Esophagus muscularis mucosa (tissue), 4 donors: ENCODE measurements around the gene HOXB8. TPM values are rescaled to one million over a fixed set of nuclear protein-coding genes. Genes with fewer than 3 reads are reported as not detected.

Experiments
- DNase-seq: peaks from one replicate; pipeline ENCODE4 v3.0.0-alpha.2; 2017; ENCODE audit errors: extremely low spot score
- H3K27ac ChIP-seq, 4 donors: fragments of 200-600 bp; sonication (generic); replicated peaks in 1 of 4; 1 replicate in 3 of 4; 2 replicates in 1 of 4; pipeline ENCODE4 v1.5.1; 2016 to 2019; ENCODE audit warnings: mild to moderate bottlenecking in 1 of 4
- H3K27me3 ChIP-seq, 4 donors: fragments of 200-600 bp; sonication (generic); one replicate each; pipeline versions ENCODE4 v1.5.1 to v1.6.0; 2016 to 2019
- H3K36me3 ChIP-seq, 4 donors: fragments of 200-600 bp; sonication (generic); one replicate each; pipeline ENCODE4 v1.5.1; 2016 to 2019
- H3K4me1 ChIP-seq, 4 donors: fragments of 200-600 bp; sonication (generic); one replicate each; pipeline ENCODE4 v1.5.1; 2016 to 2019
- H3K4me3 ChIP-seq, 4 donors: fragments of 200-600 bp; sonication (generic); 1 replicate in 2 of 4; 2 replicates in 2 of 4; pipeline ENCODE4 v1.5.1; 2016 to 2019; ENCODE audit warnings: mild to moderate bottlenecking in 4 of 4, moderate library complexity in 1 of 4
- H3K9me3 ChIP-seq, 4 donors: fragments of 200-600 bp; sonication (generic); 1 replicate in 3 of 4; 2 replicates in 1 of 4; pipeline ENCODE4 v1.5.1; 2016 to 2019
- EP300 ChIP-seq: sonication (generic); formaldehyde crosslinking; IDR thresholded peaks from one replicate; pipeline ENCODE4 v1.6.1; 2017; ENCODE audit warnings: antibody characterized with exemption
- POLR2A ChIP-seq: fragments of 450-650 bp; IDR thresholded peaks from one replicate; pipeline ENCODE4 v1.6.1; 2017; ENCODE audit warnings: antibody characterized with exemption, moderate library complexity, mild to moderate bottlenecking, low read depth
- POLR2AphosphoS5 ChIP-seq, 2 donors: sonication (generic); formaldehyde crosslinking; IDR thresholded peaks; one replicate each; pipeline ENCODE4 v1.6.1; 2017; ENCODE audit warnings: antibody characterized with exemption in 2 of 2
- WGBS: methylation state at CpG from one replicate; pipeline ENCODE4 v1.1.5; 2018; 5-methylcytosine and 5-hydroxymethylcytosine counted together
- intact Hi-C: fragments of 100-400 bp; cut with DNase I; formaldehyde crosslinking; loops from one replicate; pipeline ENCODE4 v1.15.1; 2023
- total RNA-seq, 4 donors: library from RNA; depleted of rRNA; stranded (reverse); fragments of >200 nt; gene quantifications; one replicate each; pipeline versions ENCODE4 v1.1.0 to v1.2.1, GENCODE V29; 2016
- TF ChIP-seq, protein P1 (sequence below), 3 experiments: fragments of 200-600 bp in 2 of 3; fragments of 450-650 bp in 1 of 3; sonication (generic) in 2 of 3; IDR thresholded peaks; one replicate each; pipeline ENCODE4 v1.5.1; 2017 to 2019; ENCODE audit warnings: antibody characterized with exemption in 3 of 3, mild to moderate bottlenecking in 2 of 3, moderate library complexity in 1 of 3

The HOXB8 gene
- total RNA-seq, 4 donors from 2014 or later = not detected

DNA sequence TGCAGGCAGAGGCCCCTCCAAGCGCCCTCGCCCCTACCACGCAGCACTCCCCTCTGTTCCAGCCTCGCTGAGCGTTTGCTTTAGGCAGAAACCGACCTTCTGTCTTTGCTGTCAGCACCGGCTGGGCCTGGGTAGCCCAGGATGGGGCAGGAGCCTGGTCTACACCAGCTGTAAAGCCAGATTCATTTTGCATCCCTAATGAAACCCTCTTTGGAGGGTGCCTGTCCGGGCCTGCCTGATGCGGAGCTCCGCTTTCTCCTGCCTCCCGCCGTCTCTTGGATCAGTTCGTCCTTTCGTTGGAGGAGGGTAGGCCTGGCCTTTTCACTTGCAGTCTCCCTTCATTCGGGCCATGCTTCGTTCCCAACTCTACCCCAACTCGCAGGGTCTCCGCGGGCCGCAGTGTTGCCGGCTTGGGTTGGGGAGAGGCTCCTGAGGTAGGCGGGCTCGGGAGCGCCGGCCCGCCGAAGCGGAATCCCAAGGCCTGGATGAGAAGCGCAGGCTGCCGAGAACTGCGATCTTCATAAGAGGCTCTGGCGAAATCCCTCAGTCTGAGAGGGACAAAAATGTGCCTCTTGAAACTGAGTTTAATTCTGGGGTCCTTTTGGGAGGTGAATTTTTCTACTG, 4.8 kb upstream of the HOXB8 start:
- no peak overlapping the region for H3K27ac ChIP-seq
- intact Hi-C loops = loop anchor here (5.0 kb wide), 1 partner anchor 283 kb away; no protein-coding TSS in a partner anchor
- no peaks in the 10 kb centered on the region for H3K9me3 ChIP-seq
- H3K4me3 ChIP-seq = no peak overlapping the region
- peaks cover 8 to 29% (median 20%) of the 10 kb centered on the region in 4 donors for H3K4me1 ChIP-seq
- H3K27me3 ChIP-seq = peaks cover 11 to 100% (median 97%) of the 10 kb centered on the region in 4 donors
- WGBS = 38% methylated on average over 30 of the region's 32 CpGs
- TF ChIP-seq EP300 (no peak), POLR2AphosphoS5 (IDR thresholded peaks at IDR 0.05) (no peak), POLR2A (no peak)
- TF ChIP-seq, protein P1, sequence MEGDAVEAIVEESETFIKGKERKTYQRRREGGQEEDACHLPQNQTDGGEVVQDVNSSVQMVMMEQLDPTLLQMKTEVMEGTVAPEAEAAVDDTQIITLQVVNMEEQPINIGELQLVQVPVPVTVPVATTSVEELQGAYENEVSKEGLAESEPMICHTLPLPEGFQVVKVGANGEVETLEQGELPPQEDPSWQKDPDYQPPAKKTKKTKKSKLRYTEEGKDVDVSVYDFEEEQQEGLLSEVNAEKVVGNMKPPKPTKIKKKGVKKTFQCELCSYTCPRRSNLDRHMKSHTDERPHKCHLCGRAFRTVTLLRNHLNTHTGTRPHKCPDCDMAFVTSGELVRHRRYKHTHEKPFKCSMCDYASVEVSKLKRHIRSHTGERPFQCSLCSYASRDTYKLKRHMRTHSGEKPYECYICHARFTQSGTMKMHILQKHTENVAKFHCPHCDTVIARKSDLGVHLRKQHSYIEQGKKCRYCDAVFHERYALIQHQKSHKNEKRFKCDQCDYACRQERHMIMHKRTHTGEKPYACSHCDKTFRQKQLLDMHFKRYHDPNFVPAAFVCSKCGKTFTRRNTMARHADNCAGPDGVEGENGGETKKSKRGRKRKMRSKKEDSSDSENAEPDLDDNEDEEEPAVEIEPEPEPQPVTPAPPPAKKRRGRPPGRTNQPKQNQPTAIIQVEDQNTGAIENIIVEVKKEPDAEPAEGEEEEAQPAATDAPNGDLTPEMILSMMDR (IDR thresholded peaks at IDR 0.05) = no peak
- H3K36me3 ChIP-seq = no peaks in the 10 kb centered on the region
- DNase-seq = no peak

DNA sequence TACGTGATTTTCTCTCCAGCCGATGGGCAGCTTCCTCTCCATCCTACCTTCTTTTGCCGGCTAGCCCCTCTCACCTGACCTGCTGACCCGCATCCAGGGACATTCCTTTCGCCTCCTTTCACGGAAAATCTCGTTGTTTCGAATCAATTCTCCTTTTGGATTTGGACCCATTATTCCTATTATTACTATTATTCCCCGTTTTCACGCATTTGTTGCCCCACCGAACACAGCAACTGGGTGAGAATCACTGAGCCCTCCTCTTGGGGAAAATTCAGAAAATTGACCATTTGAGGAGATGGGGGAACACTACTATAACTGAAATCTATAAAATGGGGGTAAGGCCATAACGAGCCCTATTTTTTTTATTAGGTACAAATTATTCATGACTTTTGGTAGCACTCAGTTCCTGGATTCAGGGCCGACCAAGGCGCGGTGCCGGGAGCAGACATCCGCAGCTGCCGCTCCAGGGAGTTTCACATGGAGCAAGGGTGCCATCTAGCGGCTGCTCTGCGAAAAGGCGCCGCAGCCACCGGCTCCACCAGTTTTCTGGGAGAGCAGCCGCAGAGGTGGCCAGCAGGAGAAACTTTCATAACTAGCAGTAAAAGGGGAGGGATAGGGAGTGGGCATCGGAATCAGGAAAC, 3.3 kb upstream of the HOXB8 start:
- 6% methylated on average over 21 of the region's 25 CpGs for WGBS
- H3K4me3 ChIP-seq = no peak overlapping the region
- H3K36me3 ChIP-seq = no peaks in the 10 kb centered on the region
- peaks cover 19 to 100% (median 98%) of the 10 kb centered on the region in 4 donors for H3K27me3 ChIP-seq
- peaks cover 14 to 39% (median 31%) of the 10 kb centered on the region in 4 donors for H3K4me1 ChIP-seq
- intact Hi-C loops = loop anchor here (5.0 kb wide), 1 partner anchor 281 kb away; no protein-coding TSS in a partner anchor
- H3K27ac ChIP-seq = no peak overlapping the region
- no peaks in the 10 kb centered on the region for H3K9me3 ChIP-seq
- DNase-seq = peak; percentile 96
- TF ChIP-seq EP300 = no peak
- TF ChIP-seq, protein P1 (IDR thresholded peaks at IDR 0.05) = peak in 2 of 3 experiments; percentile 92 to 97
- TF ChIP-seq POLR2AphosphoS5 (IDR thresholded peaks at IDR 0.05) = peak in 1 of 2 donors; percentile 74
- no peak for TF ChIP-seq POLR2A

DNA sequence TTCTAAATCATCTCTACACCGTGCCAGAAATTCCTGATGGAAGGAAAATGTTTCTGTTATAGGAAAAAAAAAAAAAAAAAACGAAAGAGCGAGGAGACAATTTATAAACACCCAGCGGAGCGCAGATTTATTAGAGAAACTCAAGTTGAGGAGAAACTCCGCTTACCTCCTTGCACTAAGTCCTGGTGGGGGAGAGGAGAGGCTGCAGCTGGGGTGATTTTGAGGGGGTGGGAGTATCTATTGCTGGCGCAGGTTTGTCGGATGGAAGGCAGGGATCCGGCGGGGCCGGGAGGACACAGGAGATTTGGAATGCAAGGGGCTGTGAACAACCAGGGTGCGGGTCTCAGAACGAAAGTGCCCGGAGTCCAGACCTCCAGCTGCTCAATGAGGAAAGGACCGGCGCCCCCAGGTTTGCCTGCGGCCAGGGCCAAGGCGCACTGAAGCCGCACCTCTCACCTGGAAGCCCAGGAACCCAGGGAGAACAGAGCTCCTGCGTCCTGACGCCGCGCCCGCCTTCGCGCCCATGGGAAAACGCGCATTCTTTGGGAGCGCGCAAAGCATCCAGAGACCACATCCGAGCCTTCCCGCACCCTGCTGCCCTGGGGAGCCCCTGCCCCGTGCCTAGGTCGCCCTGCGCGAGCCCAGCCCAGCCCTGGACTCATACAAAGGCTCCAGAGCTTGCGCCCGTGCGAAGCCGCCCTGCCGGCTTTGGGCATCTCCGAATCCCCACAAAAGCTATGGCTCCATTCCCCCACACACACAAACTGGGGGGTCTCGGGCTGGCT, 2.6 kb upstream of the HOXB8 start:
- DNase-seq = no peak
- H3K27me3 ChIP-seq = peaks cover 19 to 100% (median 96%) of the 10 kb centered on the region in 4 donors

GRCh38 chr17:48616717-48617470, 1.8 kb upstream of the HOXB8 start:
- Histone ChIP-seq H3K9me3 (no peaks in the 10 kb centered on the region), H3K4me3 (no peak overlapping the region), H3K27me3 (peaks cover 23 to 100% (median 96%) of the 10 kb centered on the region in 4 donors), H3K36me3 (no peaks in the 10 kb centered on the region), H3K4me1 (peaks cover 29 to 54% (median 46%) of the 10 kb centered on the region in 4 donors), H3K27ac (no peak overlapping the region)
- TF ChIP-seq, protein P1 (IDR thresholded peaks at IDR 0.05) = no peak
- TF ChIP-seq POLR2AphosphoS5 (IDR thresholded peaks at IDR 0.05) = no peak
- TF ChIP-seq POLR2A = no peak
- no peak for TF ChIP-seq EP300
- WGBS = 18% methylated on average over 15 of the region's 15 CpGs
- DNase-seq = no peak
- intact Hi-C loops = loop anchor here (5.0 kb wide), 1 partner anchor 280 kb away; no protein-coding TSS in a partner anchor

More for the DNA sequence above, 2.6 kb upstream of the HOXB8 start:
- WGBS = 6% methylated on average over 30 of the region's 43 CpGs
- intact Hi-C loops = loop anchor here (5.0 kb wide), 1 partner anchor 280 kb away; no protein-coding TSS in a partner anchor
- Histone ChIP-seq H3K4me1 (peaks cover 21 to 46% (median 39%) of the 10 kb centered on the region in 4 donors), H3K36me3 (no peaks in the 10 kb centered on the region), H3K9me3 (no peaks in the 10 kb centered on the region), H3K27ac (no peak overlapping the region), H3K4me3 (no peak overlapping the region)
- TF ChIP-seq EP300 (no peak), POLR2A (no peak), POLR2AphosphoS5 (IDR thresholded peaks at IDR 0.05) (no peak)
- TF ChIP-seq, protein P1 (IDR thresholded peaks at IDR 0.05) = no peak
